Keratinocyte (primary cell): ENCODE measurements around the gene PPM1J.

Experiments used
- CTCF ChIP-seq, 3 experiments: IDR thresholded peaks in 1 of 3; conservative IDR thresholded peaks in 1 of 3; optimal IDR thresholded peaks in 1 of 3; 2 replicates in 2 of 3; 3 replicates in 1 of 3; pipeline versions ENCODE3 to v1.5.1; 2011; ENCODE audit warnings: low read length in 3 of 3, mild to moderate bottlenecking in 3 of 3, moderate library complexity in 2 of 3, control low read depth in 1 of 3, inconsistent platforms in 1 of 3; ENCODE audit not compliant: insufficient read depth in 2 of 3; ENCODE audit errors: extremely low read depth in 1 of 3
- EZH2 ChIP-seq: IDR thresholded peaks from one replicate; pipeline ENCODE4 v1.6.1; 2012; ENCODE audit warnings: inconsistent platforms, mild to moderate bottlenecking, low read length, moderate library complexity

- TF ChIP-seq CTCF (optimal IDR thresholded peaks at IDR 0.05 in 1 of 3, IDR thresholded peaks at IDR 0.05 in 1 of 3, conservative IDR thresholded peaks at IDR 0.05 in 1 of 3; ENCODE audit: extremely low read depth in 1 of 3, insufficient read depth in 2 of 3, low read length in 3 of 3) (no peak), EZH2 (no peak)
Measured at GRCh38 chr1:112759228-112759627, 44.1 kb upstream of the PPM1J start.
